A673 (cell line): ENCODE data around the gene SLC7A10. TPM values are rescaled to one million over a fixed set of nuclear protein-coding genes. Genes with fewer than 3 reads are reported as not detected.

Experiments used
- BruUV-seq: library from RNA; stranded (reverse); fragments of 400-500 nt; replicated peaks from 2 replicates; lab custom pipeline; 2021; lab: Mats Ljungman, UMichigan
- CTCF ChIA-PET: fragments of 300-600 bp; sonication (Branson Sonifier 250); formaldehyde crosslinking; loops from one replicate; lab custom pipeline; 2022; ENCODE audit warnings: antibody characterized with exemption; lab: Charles Lee
- POLR2A ChIA-PET: fragments of 300-600 bp; sonication (Branson Sonifier 250); formaldehyde crosslinking; loops from one replicate; lab custom pipeline; 2022; ENCODE audit warnings: antibody characterized with exemption; ENCODE audit not compliant: low non-redundant PET; lab: Charles Lee
- DNase-seq: peaks from one replicate; pipeline ENCODE4 v3.0.0-alpha.2; 2015; ENCODE audit warnings: low spot score
- H3K27ac ChIP-seq: fragments of 200-600 bp; sonication (generic); 2 replicates; pipeline ENCODE4 v1.5.1; 2016; ENCODE audit warnings: mixed run types, low read depth, mild to moderate bottlenecking, mixed read lengths, antibody characterized with exemption, low read length; ENCODE audit not compliant: poor library complexity, severe bottlenecking
- H3K27me3 ChIP-seq: fragments of 200-600 bp; sonication (generic); replicated peaks from 2 replicates; pipeline ENCODE4 v1.6.1; 2017; ENCODE audit warnings: mixed run types, low read depth, mild to moderate bottlenecking, mixed read lengths, antibody characterized with exemption, low read length; ENCODE audit not compliant: insufficient read depth, poor library complexity
- H3K36me3 ChIP-seq: fragments of 200-600 bp; sonication (generic); 2 replicates; pipeline ENCODE4 v1.6.1; 2016; ENCODE audit warnings: mixed run types, mild to moderate bottlenecking, mixed read lengths, antibody characterized with exemption, low read length; ENCODE audit not compliant: insufficient read depth, poor library complexity, severe bottlenecking
- H3K4me1 ChIP-seq: fragments of 200-600 bp; sonication (generic); 2 replicates; pipeline ENCODE4 v1.6.1; 2017; ENCODE audit warnings: mixed run types, mild to moderate bottlenecking, mixed read lengths, antibody characterized with exemption, low read length; ENCODE audit not compliant: insufficient read depth, poor library complexity, severe bottlenecking
- H3K4me3 ChIP-seq: fragments of 200-600 bp; sonication (generic); 2 replicates; pipeline ENCODE4 v1.5.1; 2016; ENCODE audit warnings: low read depth, mixed run types, mild to moderate bottlenecking, mixed read lengths, low read length; ENCODE audit not compliant: poor library complexity, severe bottlenecking
- H3K9me3 ChIP-seq: fragments of 200-600 bp; sonication (generic); 2 replicates; pipeline ENCODE4 v1.6.1; 2016; ENCODE audit warnings: mixed run types, low read depth, mild to moderate bottlenecking, mixed read lengths, antibody characterized with exemption, low read length; ENCODE audit not compliant: poor library complexity, severe bottlenecking
- CTCF ChIP-seq: fragments of 300-800, 200-600 bp; sonication (generic); conservative IDR thresholded peaks from 2 replicates; pipeline ENCODE4 v1.5.1; 2017; ENCODE audit warnings: low read depth, mild to moderate bottlenecking, antibody characterized with exemption, low read length, moderate library complexity, mixed read lengths
- EZH2 ChIP-seq: fragments of 200-600 bp; sonication (generic); IDR thresholded peaks from 2 replicates; pipeline ENCODE4 v1.6.1; 2017; ENCODE audit warnings: borderline replicate concordance, low read depth, mild to moderate bottlenecking, mixed read lengths, antibody characterized with exemption, low read length; ENCODE audit not compliant: poor library complexity, severe bottlenecking
- intact Hi-C: fragments of 100-400 bp; cut with micrococcal nuclease; formaldehyde crosslinking; loops from one replicate; pipeline ENCODE4 v1.10.0; 2022; ENCODE audit not compliant: unreplicated experiment
- total RNA-seq: library from RNA; stranded (reverse); gene quantifications from 2 replicates; pipeline ENCODE4 v1.2.3, GENCODE V29; 2021

Gene SLC7A10
- total RNA-seq, 1 experiment from 2014 or later, result 0.17 TPM

- ChIA-PET POLR2A (no interaction called here), CTCF (no interaction called here)
- DNase-seq, result no peak
- no TSS peak for BruUV-seq
- no peaks in the 10 kb centered on the region for H3K9me3 ChIP-seq
- intact Hi-C loops, result no loop called here
- H3K27me3 ChIP-seq, result no peaks in the 10 kb centered on the region
- H3K4me3 ChIP-seq, result no peak overlapping the region
- TF ChIP-seq CTCF (no peak), EZH2 (no peak)
- no peaks in the 10 kb centered on the region for H3K36me3 ChIP-seq
- no peak overlapping the region for H3K27ac ChIP-seq
- H3K4me1 ChIP-seq, result no peaks in the 10 kb centered on the region
Observed at GRCh38 chr19:33161201-33161600, 64.4 kb downstream of the SLC7A10 start.

GRCh38 chr19:33159893-33160292, 65.8 kb downstream of the SLC7A10 start:
- H3K36me3 ChIP-seq, result no peaks in the 10 kb centered on the region
- H3K27ac ChIP-seq, result no peak overlapping the region
- POLR2A ChIA-PET, result no interaction called here
- DNase-seq, result no peak
- no peaks in the 10 kb centered on the region for H3K9me3 ChIP-seq
- no peaks in the 10 kb centered on the region for H3K4me1 ChIP-seq
- no peak overlapping the region for H3K4me3 ChIP-seq
- no TSS peak for BruUV-seq
- TF ChIP-seq EZH2 (no peak), CTCF (no peak)
- no peaks in the 10 kb centered on the region for H3K27me3 ChIP-seq
- CTCF ChIA-PET, result no interaction called here
- intact Hi-C loops, result no loop called here

GRCh38 chr19:33159149-33159548, 66.5 kb downstream of the SLC7A10 start:
- DNase-seq, result no peak
- ChIA-PET POLR2A (no interaction called here), CTCF (no interaction called here)
- Histone ChIP-seq H3K4me1 (no peaks in the 10 kb centered on the region), H3K36me3 (no peaks in the 10 kb centered on the region), H3K27ac (no peak overlapping the region), H3K4me3 (no peak overlapping the region), H3K9me3 (no peaks in the 10 kb centered on the region), H3K27me3 (no peaks in the 10 kb centered on the region)
- BruUV-seq, result no TSS peak
- no peak for TF ChIP-seq CTCF
- intact Hi-C loops, result no loop called here

Other genes starting within 250 kb of the SLC7A10 start
- 10.5 and 12.1 TPM in 2 replicates for gene RHPN2, start 161.0 kb downstream of the SLC7A10 start, total RNA-seq
- gene GPATCH1, start 144.7 kb downstream of the SLC7A10 start, total RNA-seq, result 12.4 and 16.6 TPM in 2 replicates
- gene WDR88, start 93.7 kb downstream of the SLC7A10 start, total RNA-seq, result not detected in 2 replicates
- 39.4 and 42.0 TPM in 2 replicates for gene LRP3, start 31.5 kb downstream of the SLC7A10 start, total RNA-seq
- 1.4 TPM in 2 replicates for gene CEBPA, start 76.7 kb upstream of the SLC7A10 start, total RNA-seq
- gene CEBPG, start 147.9 kb upstream of the SLC7A10 start, total RNA-seq, result 48.6 and 50.5 TPM in 2 replicates